NCI-H2227 (cell line): ENCODE measurements around the gene GFOD1.
"Not testable (repeated sequence)": the region's sequence is repeated elsewhere in the genome, so short reads cannot be mapped to it uniquely, and the experiment has no call there.

Source experiments
- DNase-seq: peaks from one replicate; lab custom pipeline; 2025; ENCODE audit not compliant: unreplicated experiment; lab: John Stamatoyannopoulos, UW

GFOD1 gene

GRCh38 chr6:13331516-13332348 is 155.7 kb downstream of the GFOD1 start:
- peak; percentile 47 for DNase-seq

- no peak for DNase-seq
Observed at GRCh38 chr6:13328875-13329183, 158.6 kb downstream of the GFOD1 start.

GRCh38 chr6:13328076-13328874 is 159.1 kb downstream of the GFOD1 start, which contains the start of gene TBC1D7:
TBC1D7 (minus strand) TSS chr6:13328537; CDS start chr6:13326898, 1,639 bp downstream.
- peak; percentile 96 for DNase-seq

GRCh38 chr6:13327691-13328075 is 159.7 kb downstream of the GFOD1 start:
- peak; percentile 54 for DNase-seq

GRCh38 chr6:13326031-13326586 is 161.3 kb downstream of the GFOD1 start:
- not testable (repeated sequence) for DNase-seq

- no peak for DNase-seq
Observed at GRCh38 chr6:13319891-13320564, 167.4 kb downstream of the GFOD1 start.

- no peak for DNase-seq
Observed at GRCh38 chr6:13318821-13319220, 168.6 kb downstream of the GFOD1 start.

GRCh38 chr6:13315896-13316295 is 171.5 kb downstream of the GFOD1 start:
- no peak for DNase-seq

GRCh38 chr6:13314806-13315205 is 172.6 kb downstream of the GFOD1 start:
- no peak for DNase-seq

- no peak for DNase-seq
Observed at GRCh38 chr6:13311155-13311554, 176.2 kb downstream of the GFOD1 start.

- DNase-seq, result no peak
Observed at GRCh38 chr6:13308332-13308731, 179.1 kb downstream of the GFOD1 start.
